H9 (cell line): ENCODE data around the gene DOCK9. TPM values are rescaled to one million over a fixed set of nuclear protein-coding genes. Genes with fewer than 3 reads are reported as not detected.

Experiments used
- DNase-seq: peaks from one replicate; pipeline ENCODE4 v3.0.0-alpha.2; 2017
- H2AFZ ChIP-seq: one replicate; pipeline ENCODE4 v1.6.1; 2013; ENCODE audit warnings: mild to moderate bottlenecking, low read length, control low read depth, moderate library complexity
- H2AK5ac ChIP-seq: 2 replicates; pipeline ENCODE4 v1.6.1; 2013; ENCODE audit warnings: low read length, control low read depth, mixed read lengths; ENCODE audit not compliant: insufficient read length
- H2BK120ac ChIP-seq: one replicate; pipeline ENCODE4 v1.6.1; 2013; ENCODE audit warnings: low read depth, mild to moderate bottlenecking, low read length, control low read depth, inconsistent platforms; ENCODE audit not compliant: poor library complexity, severe bottlenecking
- H2BK12ac ChIP-seq: 2 replicates; pipeline ENCODE4 v1.6.1; 2013; ENCODE audit warnings: low read length, control low read depth, mixed read lengths, low read depth; ENCODE audit not compliant: insufficient read length
- H2BK15ac ChIP-seq: 2 replicates; pipeline ENCODE4 v1.6.1; 2013; ENCODE audit warnings: low read depth, low read length, control low read depth
- H2BK20ac ChIP-seq: one replicate; pipeline ENCODE4 v1.6.1; 2013; ENCODE audit warnings: low read depth, mild to moderate bottlenecking, low read length, control low read depth, inconsistent platforms; ENCODE audit not compliant: poor library complexity, severe bottlenecking
- H2BK5ac ChIP-seq: 2 replicates; pipeline ENCODE4 v1.6.1; 2013; ENCODE audit warnings: low read length, control low read depth, mixed read lengths; ENCODE audit not compliant: insufficient read length
- H3K14ac ChIP-seq: 2 replicates; pipeline ENCODE4 v1.6.1; 2013; ENCODE audit warnings: low read length, control low read depth; ENCODE audit not compliant: insufficient read depth
- H3K18ac ChIP-seq: 2 replicates; pipeline ENCODE4 v1.6.1; 2013; ENCODE audit warnings: low read depth, mild to moderate bottlenecking, mixed read lengths, low read length, control low read depth; ENCODE audit not compliant: insufficient read length
- H3K23ac ChIP-seq: 2 replicates; pipeline ENCODE4 v1.6.1; 2013; ENCODE audit warnings: low read length, control low read depth, mixed read lengths, low read depth; ENCODE audit not compliant: insufficient read length
- H3K23me2 ChIP-seq: 2 replicates; pipeline ENCODE4 v1.6.1; 2013; ENCODE audit warnings: low read depth, mild to moderate bottlenecking, mixed read lengths, low read length, control low read depth; ENCODE audit not compliant: insufficient read length, poor library complexity, severe bottlenecking
- H3K27ac ChIP-seq: 2 replicates; pipeline ENCODE4 v1.5.1; 2013; ENCODE audit warnings: low read length, control low read depth, mixed read lengths, low read depth; ENCODE audit not compliant: insufficient read length
- H3K27me3 ChIP-seq: 2 replicates; pipeline ENCODE4 v1.6.1; 2013; ENCODE audit warnings: low read length, control low read depth, inconsistent platforms; ENCODE audit not compliant: insufficient read depth
- H3K4ac ChIP-seq: 2 replicates; pipeline ENCODE4 v1.6.1; 2013; ENCODE audit warnings: low read depth, mild to moderate bottlenecking, control low read depth, inconsistent platforms, low read length, moderate library complexity
- H3K4me1 ChIP-seq: 2 replicates; pipeline ENCODE4 v1.6.1; 2013; ENCODE audit warnings: low read length, control low read depth, inconsistent platforms; ENCODE audit not compliant: insufficient read depth
- H3K4me2 ChIP-seq: 2 replicates; pipeline ENCODE4 v1.6.1; 2013; ENCODE audit warnings: low read length, control low read depth, mixed read lengths; ENCODE audit not compliant: insufficient read length, insufficient read depth
- H3K56ac ChIP-seq: 2 replicates; pipeline ENCODE4 v1.6.1; 2013; ENCODE audit warnings: low read depth, mild to moderate bottlenecking, mixed read lengths, low read length, control low read depth; ENCODE audit not compliant: insufficient read length
- H3K79me1 ChIP-seq: 2 replicates; pipeline ENCODE4 v1.6.1; 2013; ENCODE audit warnings: low read depth, mild to moderate bottlenecking, moderate library complexity, low read length, control low read depth, inconsistent platforms; ENCODE audit not compliant: insufficient read depth, poor library complexity, severe bottlenecking
- H3K79me2 ChIP-seq: 2 replicates; pipeline ENCODE4 v1.6.1; 2013; ENCODE audit warnings: low read length, control low read depth, inconsistent platforms; ENCODE audit not compliant: insufficient read depth
- H3K9ac ChIP-seq: 2 replicates; pipeline ENCODE4 v1.6.1; 2013; ENCODE audit warnings: low read length, control low read depth, mixed read lengths; ENCODE audit not compliant: insufficient read length; ENCODE audit errors: extremely low read depth
- H3K9me3 ChIP-seq: one replicate; pipeline ENCODE4 v1.6.1; 2013; ENCODE audit warnings: low read depth, low read length, inconsistent platforms; ENCODE audit not compliant: control insufficient read depth
- H3T11ph ChIP-seq: one replicate; pipeline ENCODE4 v1.6.1; 2013; ENCODE audit warnings: mild to moderate bottlenecking, low read length, control low read depth, inconsistent platforms
- H4K20me1 ChIP-seq: one replicate; pipeline ENCODE4 v1.6.1; 2013; ENCODE audit not compliant: control insufficient read depth, insufficient read length, insufficient read depth
- H4K5ac ChIP-seq: 2 replicates; pipeline ENCODE4 v1.6.1; 2013; ENCODE audit warnings: low read depth, mild to moderate bottlenecking, mixed read lengths, low read length, control low read depth; ENCODE audit not compliant: insufficient read length
- H4K8ac ChIP-seq: replicated peaks from 2 replicates; pipeline ENCODE4 v1.6.1; 2013; ENCODE audit warnings: low read length, control low read depth, mixed read lengths, low read depth; ENCODE audit not compliant: insufficient read length
- H4K91ac ChIP-seq: 2 replicates; pipeline ENCODE4 v1.6.1; 2013; ENCODE audit warnings: low read depth, mild to moderate bottlenecking, moderate library complexity, mixed read lengths, low read length, control low read depth; ENCODE audit not compliant: insufficient read length
- H3K27ac Mint-ChIP-seq, 3 experiments: 2 replicates in 2 of 3; 3 replicates in 1 of 3; pipeline ENCODE4 v1.8.0; 2020 to 2021; ENCODE audit warnings: mixed read lengths in 3 of 3, mild to moderate bottlenecking in 1 of 3, moderate library complexity in 1 of 3
- H3K27me3 Mint-ChIP-seq: 2 replicates; pipeline ENCODE4 v1.8.0; 2021; ENCODE audit warnings: low read depth, mild to moderate bottlenecking, moderate library complexity, mixed read lengths
- H3K36me3 Mint-ChIP-seq, 3 experiments: 2 replicates in 2 of 3; 3 replicates in 1 of 3; pipeline ENCODE4 v1.8.0; 2020 to 2021; ENCODE audit warnings: low read depth in 3 of 3, mixed read lengths in 3 of 3; ENCODE audit not compliant: insufficient read depth in 1 of 3
- H3K4me1 Mint-ChIP-seq, 2 experiments: 2 replicates each; pipeline ENCODE4 v1.8.0; 2020; ENCODE audit warnings: mixed read lengths in 2 of 2
- H3K4me3 Mint-ChIP-seq, 2 experiments: 2 replicates in 1 of 2; 3 replicates in 1 of 2; pipeline ENCODE4 v1.8.0; 2020 to 2021; ENCODE audit warnings: mild to moderate bottlenecking in 2 of 2, mixed read lengths in 2 of 2, moderate library complexity in 1 of 2
- H3K9me3 Mint-ChIP-seq, 2 experiments: 2 replicates in 1 of 2; 3 replicates in 1 of 2; pipeline ENCODE4 v1.8.0; 2020; ENCODE audit warnings: mild to moderate bottlenecking in 2 of 2, mixed read lengths in 2 of 2, moderate library complexity in 1 of 2
- CTCF ChIP-seq: fragments of 200-600 bp; sonication (generic); conservative IDR thresholded peaks from 3 replicates; pipeline ENCODE4 v1.8.0; 2021; ENCODE audit warnings: antibody characterized with exemption, mild to moderate bottlenecking
- WGBS: extraction: QIAGEN DNeasy Blood & Tissue Kit; methylation state at CpG from one replicate; pipeline ENCODE4 v1.1.7; 2013; ENCODE audit warnings: missing lambda C conversion rate, low lambda C conversion rate, mixed read lengths; ENCODE audit not compliant: insufficient read length; ENCODE audit errors: extremely low coverage; 5-methylcytosine and 5-hydroxymethylcytosine counted together
- total RNA-seq: library from RNA; stranded (reverse); gene quantifications from 2 replicates; pipeline ENCODE4 v1.2.1, GENCODE V29; 2021

DOCK9 gene
- total RNA-seq, 1 experiment from 2014 or later: 23.0 TPM

- Mint-ChIP-seq H3K4me3 (no peak overlapping the region), H3K36me3 (no peaks in the 10 kb centered on the region; a peak in 1 of 7 replicates), H3K27me3 (no peaks in the 10 kb centered on the region), H3K4me1 (peaks cover 39 to 42% of the 10 kb centered on the region in 2 experiments), H3K9me3 (no peaks in the 10 kb centered on the region; a peak in 1 of 5 replicates), H3K27ac (peak overlapping the region in 1 of 3 experiments; percentile 1; a peak in 1 of 7 replicates)
- Histone ChIP-seq H3K27me3 (no peaks in the 10 kb centered on the region), H4K20me1 (no peaks in the 10 kb centered on the region), H2BK120ac (no peak overlapping the region), H3K9ac (no peak overlapping the region), H2BK5ac (no peak overlapping the region), H2BK12ac (no peak overlapping the region), H2BK20ac (no peak overlapping the region), H2BK15ac (no peak overlapping the region), H3K18ac (no peak overlapping the region), H3K23ac (no peak overlapping the region), H3K23me2 (no peaks in the 10 kb centered on the region), H3K4ac (no peak overlapping the region), H4K8ac (no peak overlapping the region), H3K79me2 (no peaks in the 10 kb centered on the region), H2AFZ (no peak overlapping the region), H3K4me1 (peaks cover 23% of the 10 kb centered on the region; the same call in 1 of the 2 replicates), H3K56ac (no peak overlapping the region), H4K5ac (no peak overlapping the region), H3K9me3 (no peaks in the 10 kb centered on the region), H3K4me2 (no peak overlapping the region), H2AK5ac (no peak overlapping the region), H3K27ac (no peak overlapping the region), H3K79me1 (no peaks in the 10 kb centered on the region), H3T11ph (no peak overlapping the region), H3K14ac (no peak overlapping the region), H4K91ac (no peak overlapping the region)
- no CpG with 5 or more reads among the region's 6 CpGs for WGBS
- no peak for TF ChIP-seq CTCF
- no peak for DNase-seq
Observed at GRCh38 chr13:98888222-98888889, 89.5 kb downstream of the DOCK9 start.
